ENCODE measurements around the gene ATP1A4. TPM values are rescaled to one million over a fixed set of nuclear protein-coding genes. Genes with fewer than 3 reads are reported as not detected.

Gene ATP1A4
- total and polyA plus RNA-seq, 12 donors: 0.17 to 0.96 (median 0.46) TPM; not detected in 9

GRCh38 chr1:160187407-160187806 is 36.0 kb downstream of the ATP1A4 start:
- Histone ChIP-seq H3K27me3 (no peaks in the 10 kb centered on the region), H3K9me3 (replicated peaks in 1 of 3) (no peaks in the 10 kb centered on the region), H3K4me1 (replicated peaks in 1 of 2) (no peaks in the 10 kb centered on the region), H3K27ac (no peak overlapping the region), H3K36me3 (replicated peaks in 1 of 2) (no peaks in the 10 kb centered on the region), H3K4me3 (no peak overlapping the region)
- WGBS, 4 donors: 60 to 72% (median 68%) methylated on average over 6 to 7 of the region's 7 CpGs
- no peak for DNase-seq
- TF ChIP-seq CTCF (IDR thresholded peaks at IDR 0.05): no peak
- no peak for TF ChIP-seq POLR2A (IDR thresholded peaks at IDR 0.05)
- intact Hi-C loops (cut with DNase I): no loop called here

DNA sequence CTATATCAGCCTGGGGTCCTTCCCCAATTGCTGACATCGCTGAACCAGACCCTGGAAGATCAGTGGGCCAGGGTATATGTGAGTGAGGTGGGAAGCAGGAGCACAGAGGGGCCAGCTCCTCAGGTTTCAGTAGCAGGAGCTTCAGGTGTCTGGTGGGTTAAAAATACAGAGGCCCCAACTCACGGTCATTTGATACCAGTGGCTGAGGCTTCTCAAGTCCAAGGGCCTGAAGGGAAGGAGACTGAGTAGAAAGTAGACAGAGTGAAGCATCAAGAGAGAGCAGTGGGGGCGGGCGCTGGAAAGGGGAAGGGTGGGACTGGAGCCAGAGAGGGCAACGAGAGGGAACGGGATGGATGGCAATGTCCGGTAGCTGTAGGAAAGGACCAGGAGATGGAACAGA is 36.9 kb downstream of the ATP1A4 start:
- Histone ChIP-seq H3K36me3 (replicated peaks in 1 of 2) (no peaks in the 10 kb centered on the region), H3K4me1 (replicated peaks in 1 of 2) (peaks cover 5 to 7% of the 10 kb centered on the region in 2 donors), H3K4me3 (no peak overlapping the region), H3K27ac (no peak overlapping the region), H3K9me3 (replicated peaks in 1 of 3) (no peaks in the 10 kb centered on the region), H3K27me3 (no peaks in the 10 kb centered on the region)
- TF ChIP-seq CTCF (IDR thresholded peaks at IDR 0.05): no peak
- WGBS, 4 donors: 86 to 91% (median 89%) methylated on average over 7 of the region's 7 CpGs
- intact Hi-C loops (cut with DNase I): no loop called here
- DNase-seq: no peak

DNA sequence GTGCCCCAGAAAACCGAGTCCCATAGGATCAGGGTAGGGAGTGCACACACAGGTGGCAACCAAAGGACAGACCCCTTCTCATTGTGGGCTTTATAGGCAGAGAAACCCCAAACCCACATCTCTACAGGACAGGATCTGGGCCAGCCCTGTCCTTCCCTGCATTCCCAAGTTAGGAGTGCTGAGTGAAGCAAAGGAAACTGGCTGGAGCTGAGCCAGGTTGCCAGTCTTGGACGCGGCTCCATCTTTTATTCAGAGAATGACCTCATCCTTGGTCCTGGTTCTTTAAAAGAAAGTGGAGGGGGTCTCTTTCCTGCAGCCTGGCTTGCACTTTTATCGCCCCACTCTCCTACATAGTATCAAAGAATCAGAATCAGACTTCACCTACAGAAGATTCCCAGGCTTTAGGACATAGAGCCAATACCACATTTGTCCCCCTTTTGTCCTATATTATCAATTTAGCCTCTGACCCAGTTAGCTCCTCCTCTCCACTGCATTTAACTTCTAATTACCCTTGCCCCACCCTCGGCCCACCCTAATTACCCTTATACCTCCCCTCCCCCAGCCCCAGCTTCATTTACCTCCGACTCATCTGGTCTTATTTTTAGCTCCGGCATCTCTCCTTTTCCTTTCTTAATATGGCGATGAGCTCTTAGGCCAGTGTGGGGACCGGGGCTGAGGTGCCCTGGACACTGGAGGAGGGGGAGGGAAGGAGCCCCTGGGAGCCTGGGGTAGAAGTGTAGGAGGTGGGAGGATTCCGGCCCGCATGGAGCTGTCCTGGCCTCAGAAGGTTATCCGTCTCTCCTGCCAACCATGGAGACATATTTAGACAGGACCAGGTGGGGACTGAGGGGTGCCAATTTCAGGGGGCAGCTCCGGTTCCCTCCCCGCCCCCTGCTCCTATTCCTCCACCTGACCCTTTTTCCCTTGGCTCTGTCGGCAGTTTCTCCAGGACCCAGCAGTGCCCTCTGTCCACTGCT is 38.5 kb downstream of the ATP1A4 start, which contains the start of gene CASQ1:
Gene CASQ1, plus strand, starts transcription at position 927 of the 977 bp plus-strand sequence. CDS start 177 bp downstream, outside the sequence.
- Histone ChIP-seq H3K27ac (no peak within 1 kb of the TSS), H3K36me3 (replicated peaks in 1 of 2) (no peaks in the 10 kb centered on the region), H3K4me3 (no peak within 1 kb of the TSS), H3K27me3 (no peaks in the 10 kb centered on the region), H3K4me1 (replicated peaks in 1 of 2) (peaks cover 7 to 9% of the 10 kb centered on the region in 2 donors), H3K9me3 (replicated peaks in 1 of 3) (no peaks in the 10 kb centered on the region)
- WGBS, 4 donors: 58 to 64% (median 61%) methylated on average over 15 of the region's 15 CpGs
- intact Hi-C loops (cut with DNase I): loop anchor here (5.0 to 10.0 kb wide), 4 partner anchors 55 to 185 kb away; no protein-coding TSS in a partner anchor
- TF ChIP-seq CTCF (IDR thresholded peaks at IDR 0.05) (no peak), POLR2A (IDR thresholded peaks at IDR 0.05) (no peak)
- DNase-seq: peak in 4 of 7 donors; percentile 38 to 72 (median 62)

GRCh38 chr1:160191756-160192155 is 40.4 kb downstream of the ATP1A4 start:
- DNase-seq: no peak
- no peaks in the 10 kb centered on the region for H3K9me3 ChIP-seq (replicated peaks in 1 of 3)
- H3K4me3 ChIP-seq: no peak overlapping the region
- H3K27me3 ChIP-seq: no peaks in the 10 kb centered on the region
- no peak for TF ChIP-seq CTCF (IDR thresholded peaks at IDR 0.05)
- TF ChIP-seq POLR2A (IDR thresholded peaks at IDR 0.05): no peak
- peaks cover 7 to 9% of the 10 kb centered on the region in 2 donors for H3K4me1 ChIP-seq (replicated peaks in 1 of 2)
- no peak overlapping the region for H3K27ac ChIP-seq
- no peaks in the 10 kb centered on the region for H3K36me3 ChIP-seq (replicated peaks in 1 of 2)
- intact Hi-C loops (cut with DNase I): loop anchor here (5.0 to 10.0 kb wide), 4 partner anchors 53 to 183 kb away; no protein-coding TSS in a partner anchor
- WGBS, 4 donors: 65 to 88% (median 74%) methylated on average over 3 of the region's 3 CpGs
